GM21737 (cell line): ENCODE measurements around the gene ANKLE2.
"Not testable (repeated sequence)": the region's sequence is repeated elsewhere in the genome, so short reads cannot be mapped to it uniquely, and the experiment has no call there.

Source experiments
- ATAC-seq: cut with Tn5 transposase; IDR thresholded peaks from one replicate; pipeline ENCODE4 v1.9.1; 2021; ENCODE audit warnings: mild to moderate bottlenecking, moderate library complexity; ENCODE audit not compliant: unreplicated experiment

The ANKLE2 gene

DNA sequence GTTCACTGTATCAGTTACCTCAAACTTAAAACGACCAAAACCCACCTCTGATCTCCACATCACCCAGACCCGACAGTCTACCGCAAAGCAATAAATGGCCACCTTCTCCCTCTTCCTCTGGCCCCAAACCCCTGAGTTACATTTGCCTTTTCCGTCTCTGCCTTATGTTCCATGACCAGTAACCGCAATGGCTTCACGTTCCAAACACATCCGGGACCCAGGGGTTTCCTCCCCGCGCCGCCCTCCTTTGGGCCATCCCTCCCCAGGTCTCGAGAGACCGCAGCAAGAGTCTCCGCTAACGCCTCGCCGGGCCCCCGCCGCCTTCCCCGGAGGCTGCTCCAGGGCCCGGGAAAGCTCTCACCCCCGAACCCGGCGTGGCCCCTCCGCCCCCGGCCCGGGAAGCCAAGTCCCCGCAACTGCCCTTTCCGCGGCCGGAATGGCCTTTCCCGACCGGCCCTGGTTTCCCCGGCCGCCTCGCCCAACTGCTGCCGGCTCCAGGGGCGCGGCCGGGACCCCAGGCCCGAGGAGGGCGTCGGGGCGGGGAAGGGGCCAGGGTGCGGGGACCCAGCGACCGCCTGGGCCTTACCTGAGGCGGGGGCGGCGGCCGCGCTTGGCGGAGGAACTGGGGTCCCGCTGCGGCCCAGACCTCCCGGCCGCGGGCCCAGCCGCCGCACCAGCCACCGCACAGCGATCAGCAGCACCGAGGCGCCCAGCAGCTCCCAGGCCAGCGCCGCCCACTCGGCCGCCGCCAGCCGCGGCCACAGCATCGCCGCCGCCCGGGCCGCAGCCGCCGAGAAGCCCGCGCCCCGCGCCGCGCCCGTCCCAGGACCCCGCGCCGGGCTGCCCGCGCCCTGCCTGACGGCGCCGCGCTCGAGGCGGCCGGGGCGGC, at the start of gene ANKLE2:
Gene ANKLE2 (minus strand): TSS at position 801 of the 889 bp plus-strand sequence. CDS start 34 bp downstream, at position 767.
- ATAC-seq, result peak; percentile 37

- not testable (repeated sequence) for ATAC-seq
Observed at GRCh38 chr12:132809391-132809790, 47.8 kb upstream of the ANKLE2 start.

GRCh38 chr12:132807295-132808092, 45.9 kb upstream of the ANKLE2 start:
- ATAC-seq, result no peak

- ATAC-seq, result no peak
Observed at GRCh38 chr12:132806857-132807256, 45.2 kb upstream of the ANKLE2 start.

- no peak for ATAC-seq
Observed at GRCh38 chr12:132804426-132804861, 42.8 kb upstream of the ANKLE2 start.

DNA sequence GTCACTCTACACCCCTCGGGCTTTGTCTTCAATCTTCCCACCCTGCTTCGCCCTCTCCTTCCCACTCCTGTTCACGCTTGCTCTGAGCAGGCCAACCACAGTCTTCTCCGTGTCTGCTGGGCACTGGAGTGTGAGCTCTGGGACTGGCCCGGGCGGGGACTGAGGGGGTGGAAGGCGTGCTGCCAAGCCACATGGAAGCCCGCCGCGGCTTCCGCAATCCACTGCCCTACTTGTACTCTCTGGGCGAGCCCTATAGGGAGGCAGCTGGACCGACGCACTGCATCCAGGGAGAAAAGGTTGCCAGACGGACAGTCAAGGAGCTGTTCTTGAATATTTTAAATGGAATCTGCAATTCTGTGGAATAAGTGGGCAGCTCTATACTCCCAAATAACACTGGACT, 42.3 kb upstream of the ANKLE2 start:
- ATAC-seq, result no peak

GRCh38 chr12:132803125-132803524, 41.5 kb upstream of the ANKLE2 start:
- ATAC-seq, result no peak

DNA sequence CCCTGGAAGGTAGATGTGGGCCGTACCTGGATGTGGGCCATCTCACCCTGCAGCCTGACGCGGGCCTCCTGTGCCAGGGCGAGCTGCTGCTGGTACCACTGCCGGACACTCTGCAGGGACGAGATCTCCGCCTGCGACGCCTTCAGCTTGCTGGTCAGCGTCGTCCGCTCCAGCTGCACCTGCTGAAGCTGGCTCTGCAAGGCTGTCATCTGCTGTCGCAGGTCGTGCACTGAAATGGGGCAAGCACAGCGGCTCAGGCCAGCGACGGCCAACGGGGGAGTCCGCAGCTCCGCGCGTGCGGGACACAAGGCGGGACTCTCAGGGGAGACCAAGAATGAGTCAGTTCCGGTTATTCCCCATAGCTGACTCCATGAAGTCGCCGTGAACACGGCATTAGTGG, 40.1 kb upstream of the ANKLE2 start:
- ATAC-seq, result no peak

DNA sequence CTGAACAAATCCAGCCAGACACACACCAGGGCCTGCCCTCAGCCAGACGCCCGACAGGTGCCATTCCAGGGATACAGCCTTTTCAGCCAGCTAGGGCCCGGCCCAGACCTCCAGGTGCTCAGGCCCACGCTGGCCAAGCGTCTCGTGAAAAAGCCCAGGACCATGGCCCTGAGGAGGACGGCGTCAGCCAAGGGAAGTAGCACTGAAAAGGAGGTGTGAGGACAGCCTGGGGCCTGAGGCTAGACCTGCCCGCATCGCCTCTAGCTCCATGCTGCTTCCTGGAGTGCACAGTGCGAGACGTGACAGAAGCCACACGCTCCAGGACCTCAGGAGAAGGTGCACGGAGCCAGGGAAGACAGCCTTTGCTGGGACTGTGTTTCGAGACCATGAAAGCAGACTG, 37.2 kb upstream of the ANKLE2 start:
- no peak for ATAC-seq

- ATAC-seq, result no peak
Observed at GRCh38 chr12:132797820-132798570, 36.4 kb upstream of the ANKLE2 start.

- no peak for ATAC-seq
Observed at GRCh38 chr12:132795847-132796246, 34.2 kb upstream of the ANKLE2 start.

DNA sequence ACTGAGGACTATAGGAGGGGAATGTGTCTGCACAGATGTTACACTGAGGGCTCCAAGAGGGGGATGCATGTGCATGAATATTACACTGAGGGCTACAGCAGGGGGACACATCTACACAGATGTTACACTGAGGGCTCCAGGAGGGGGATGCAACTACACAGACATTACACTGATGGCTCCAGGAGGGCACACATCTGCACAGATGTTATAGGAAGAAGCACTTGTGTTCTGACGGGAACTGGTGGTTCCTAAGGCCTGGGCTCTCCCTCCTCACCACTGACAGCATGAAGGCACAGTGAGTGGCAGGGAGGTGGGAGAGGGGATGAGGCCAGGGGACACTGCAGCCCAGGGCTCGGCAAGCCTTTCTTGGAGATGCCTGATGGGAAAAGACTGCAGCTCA, 30.3 kb upstream of the ANKLE2 start:
- ATAC-seq, result not testable (repeated sequence)

- ATAC-seq, result no peak
Observed at GRCh38 chr12:132789099-132789471, 27.5 kb upstream of the ANKLE2 start.

DNA sequence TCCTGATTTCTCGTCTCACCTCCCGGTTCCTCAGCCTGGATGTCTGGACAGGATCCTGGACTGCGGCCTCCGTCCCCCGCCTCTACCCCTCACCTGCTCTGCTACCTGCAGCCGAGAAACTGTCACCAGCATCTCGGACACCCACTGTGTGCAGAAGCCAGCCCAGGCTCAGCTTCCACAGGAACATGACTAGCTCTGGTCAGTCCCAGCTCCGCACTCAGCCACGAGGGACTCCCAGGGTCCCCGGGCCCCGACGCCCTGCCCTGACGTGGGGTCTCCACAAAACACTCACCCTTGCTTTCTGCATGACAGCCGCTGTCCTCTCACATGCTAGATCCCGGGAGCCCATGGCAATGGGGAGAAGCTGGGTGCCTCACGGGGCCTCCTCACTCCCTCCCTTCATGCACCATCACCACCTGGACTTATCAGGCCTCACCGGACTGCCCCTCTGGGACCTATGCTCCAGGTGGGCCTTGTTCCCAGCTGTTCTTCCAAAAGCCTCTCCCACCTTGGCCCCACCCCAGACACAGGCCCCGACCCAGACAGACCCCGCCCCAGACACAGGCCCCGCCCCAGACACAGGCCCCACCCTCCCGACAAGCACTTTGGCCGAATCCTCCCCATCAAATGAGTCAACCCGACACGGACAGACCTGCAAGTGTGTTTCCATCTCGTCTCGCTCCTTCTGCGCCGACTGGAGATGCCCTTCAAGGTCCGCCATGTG, 26.9 kb upstream of the ANKLE2 start:
- ATAC-seq, result no peak

DNA sequence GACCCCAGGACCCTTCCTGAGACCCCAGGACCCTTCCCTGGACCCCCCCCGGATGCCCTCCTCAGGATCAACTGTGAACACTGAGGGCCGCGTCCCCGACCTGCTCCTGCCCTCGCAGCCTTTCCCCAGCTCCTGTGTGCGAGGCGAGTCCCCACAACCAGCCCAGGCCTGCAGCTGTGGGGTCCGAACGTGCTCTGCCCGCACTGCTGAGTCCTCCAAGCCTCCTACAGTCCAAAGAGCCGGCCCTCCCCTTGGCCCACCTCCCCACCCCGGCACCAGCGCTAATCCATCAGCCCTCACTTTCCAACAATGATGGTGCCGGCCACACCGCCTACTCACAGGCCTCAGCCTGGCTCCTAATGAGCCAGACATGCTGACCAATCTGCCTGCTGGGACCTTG, 26.2 kb upstream of the ANKLE2 start:
- no peak for ATAC-seq

GRCh38 chr12:132786192-132786591, 24.6 kb upstream of the ANKLE2 start:
- no peak for ATAC-seq

DNA sequence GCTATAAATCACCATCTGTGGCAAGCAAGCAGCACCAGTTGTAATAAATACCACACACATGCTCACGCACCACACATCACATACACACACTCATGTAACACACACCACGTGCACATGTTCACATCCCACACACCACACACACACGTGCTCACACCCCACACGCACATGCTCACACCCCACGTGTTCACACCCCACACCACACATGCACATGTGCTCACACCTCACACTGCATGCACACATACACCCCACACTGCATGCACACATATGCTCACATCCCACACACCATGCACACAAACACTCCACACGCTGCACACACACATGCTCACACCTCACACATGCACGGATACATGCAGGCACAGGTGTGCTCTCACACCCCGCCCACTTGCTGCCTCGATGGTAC, 22.9 kb upstream of the ANKLE2 start:
- no peak for ATAC-seq

DNA sequence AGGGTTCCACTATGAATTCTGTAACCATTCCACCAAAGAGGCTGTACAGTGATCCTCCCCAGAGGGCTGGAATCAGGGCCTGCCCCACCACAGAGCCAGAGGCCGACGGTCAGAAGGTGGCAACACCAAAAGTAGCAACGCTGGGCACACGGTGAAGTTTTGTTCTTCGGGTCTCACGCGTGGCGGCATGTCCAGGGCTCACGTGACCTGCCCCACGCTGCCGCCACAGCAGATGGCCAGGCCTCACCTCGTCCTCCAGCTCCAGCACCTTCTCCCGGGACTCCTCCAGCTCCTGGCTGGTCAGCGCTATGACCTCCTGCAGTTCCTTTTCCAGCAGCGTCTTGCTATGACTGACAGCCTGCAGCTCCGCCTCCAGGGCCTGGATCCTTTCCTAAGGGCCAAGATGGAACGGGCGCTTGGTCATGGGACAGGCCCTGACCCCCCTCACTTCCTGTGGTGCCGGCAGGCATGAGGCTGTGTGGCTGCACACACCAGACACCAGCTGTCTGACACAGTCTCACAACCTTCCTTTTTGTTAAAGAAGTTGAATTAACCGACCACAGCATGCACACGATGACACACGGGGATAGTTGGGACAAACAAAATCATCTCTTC, 22.4 kb upstream of the ANKLE2 start:
- ATAC-seq, result no peak

DNA sequence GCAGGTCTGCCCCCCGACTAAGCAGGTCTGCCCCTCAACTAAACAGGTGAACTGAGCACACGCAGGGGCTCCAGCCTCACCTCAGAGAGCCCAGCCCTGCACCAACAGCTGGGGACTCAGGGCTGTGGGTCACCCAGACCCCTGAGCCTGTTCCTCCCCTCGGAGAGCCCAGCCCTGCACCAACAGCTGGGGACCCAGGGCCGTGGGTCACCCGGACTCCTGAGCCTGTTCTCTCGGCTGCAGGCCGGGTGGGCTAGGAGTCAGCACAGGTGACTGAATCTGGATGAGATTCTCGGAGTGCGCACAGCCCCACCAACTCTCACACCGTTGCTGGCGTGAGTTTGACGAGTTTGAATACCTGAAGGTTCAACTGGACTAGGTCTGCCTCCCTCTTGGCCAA, 20.3 kb upstream of the ANKLE2 start:
- ATAC-seq, result no peak

DNA sequence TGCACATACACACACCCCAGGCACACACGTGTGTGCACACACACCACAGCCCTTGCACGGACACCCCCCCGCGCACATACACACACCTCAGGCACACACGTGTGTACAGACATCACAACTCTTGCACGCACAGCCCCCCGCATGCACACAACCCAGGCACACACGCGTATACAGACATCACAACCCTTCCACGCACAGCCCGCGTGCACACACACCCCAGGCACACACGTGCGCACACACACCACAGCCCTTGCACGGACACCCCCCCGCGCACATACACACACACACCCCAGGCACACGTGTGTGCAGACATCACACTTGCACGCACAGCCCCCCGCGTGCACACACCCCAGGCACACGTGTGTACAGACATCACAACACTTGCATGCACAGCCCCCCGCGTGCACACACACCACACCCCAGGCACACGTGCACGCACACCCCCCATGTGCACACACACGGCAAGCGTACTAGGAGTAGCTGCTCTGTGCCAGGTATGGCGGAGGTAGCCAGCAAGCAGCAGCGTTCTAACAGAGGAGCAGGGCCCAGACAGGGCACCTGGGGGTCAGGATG, 18.2 kb upstream of the ANKLE2 start:
- ATAC-seq, result no peak
